ENCODE data around the gene PPP1R1A.
A peak's percentile ranks its signal among the peaks of the same experiment; 100 is the strongest.

Gene PPP1R1A

DNA sequence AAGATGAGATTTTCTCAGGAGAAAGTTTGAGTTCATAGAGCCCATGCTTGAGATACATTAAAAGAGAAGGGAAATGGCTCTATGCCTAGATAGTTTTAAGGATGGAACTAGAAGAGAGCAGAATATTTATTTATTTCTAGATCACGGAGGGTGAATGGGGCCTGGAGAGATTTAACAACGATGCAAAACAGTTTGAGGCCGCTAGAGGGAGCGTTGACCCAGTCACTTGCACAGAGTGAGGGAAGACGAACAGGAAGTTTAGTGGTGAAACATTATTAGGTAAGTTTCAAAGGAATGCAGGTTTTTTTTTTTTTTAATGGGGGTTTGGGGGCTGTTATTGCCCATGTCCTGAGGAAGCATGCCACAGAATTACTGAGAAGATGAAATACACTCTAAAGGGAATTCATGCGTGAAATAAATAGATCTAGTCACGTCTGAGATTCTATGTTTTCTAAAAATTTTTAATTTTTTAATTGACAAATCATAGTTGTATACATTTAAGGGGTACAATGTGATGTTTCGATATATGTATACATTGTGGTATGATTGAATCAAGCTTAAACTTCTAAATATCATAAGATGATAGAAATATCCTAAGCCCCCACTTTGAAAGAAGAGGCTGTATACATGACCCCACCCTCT is 14.8 kb upstream of the PPP1R1A start:
- peak; percentile 41 for DNase-seq

- no peak for DNase-seq
These were observed 14.2 kb upstream of the PPP1R1A start for GRCh38 chr12:54602661-54603060.

DNA sequence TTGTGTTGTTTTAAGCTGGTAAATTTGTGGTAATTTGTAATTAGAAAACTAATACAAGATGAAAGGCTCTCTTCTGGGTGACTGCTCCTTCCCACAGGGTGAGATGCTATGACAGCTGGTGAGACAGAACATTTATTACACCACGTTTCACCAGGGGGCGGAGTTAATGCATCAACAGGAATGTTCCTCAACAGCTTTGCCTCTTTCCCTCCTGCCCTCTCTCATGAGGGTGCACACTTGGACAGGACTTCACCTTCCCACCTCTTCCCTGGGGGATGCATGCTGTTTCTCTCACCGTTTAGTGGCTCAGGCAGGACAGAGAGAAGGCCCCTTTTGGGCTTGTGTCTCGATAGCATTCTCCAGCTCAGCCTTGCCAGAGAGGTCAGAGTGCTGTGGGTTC is 13.4 kb upstream of the PPP1R1A start:
- DNase-seq = no peak

DNA sequence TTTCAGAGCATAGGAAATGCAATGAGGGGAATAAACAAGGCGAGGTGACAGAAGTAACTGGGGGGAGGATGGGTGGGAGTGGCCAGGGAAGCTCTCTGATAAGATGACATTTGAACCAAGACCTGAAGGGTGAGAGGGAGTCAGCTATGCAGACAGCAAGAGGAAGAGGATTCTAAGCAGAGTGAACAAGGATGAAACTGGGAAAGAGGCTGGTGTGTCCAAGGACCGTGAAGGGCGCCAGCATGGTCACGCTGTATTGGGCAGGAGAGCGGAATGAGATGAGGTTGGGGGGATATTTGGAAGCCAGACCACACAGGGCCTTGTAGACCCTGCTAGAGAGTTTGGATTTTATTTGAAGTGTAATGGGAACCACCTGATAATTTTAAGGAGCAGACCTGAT is 10.5 kb upstream of the PPP1R1A start:
- DNase-seq = no peak

GRCh38 chr12:54596526-54596946 is 8.1 kb upstream of the PPP1R1A start:
- DNase-seq = peak; percentile 23

DNA sequence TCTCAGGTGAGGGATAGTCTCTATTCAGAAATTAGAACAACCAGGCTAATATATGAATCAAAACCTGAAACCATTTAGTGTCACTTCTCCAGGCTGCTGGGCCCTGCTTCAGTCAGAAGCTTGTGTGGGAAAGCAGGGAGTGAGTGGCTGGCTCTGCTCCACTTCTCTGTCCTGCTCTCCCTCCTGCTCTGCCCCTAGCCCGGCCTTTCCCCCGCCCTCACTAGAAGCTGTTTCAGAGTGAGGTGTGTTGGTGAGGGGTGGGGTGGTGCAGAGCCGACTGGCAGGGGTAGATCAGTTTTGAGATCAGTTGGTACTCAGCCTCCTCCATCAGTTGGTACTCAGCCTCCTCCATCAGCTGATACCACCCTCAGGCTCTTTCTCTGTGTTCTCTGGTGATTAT is 7.0 kb upstream of the PPP1R1A start:
- no peak for DNase-seq

GRCh38 chr12:54593725-54594124 is 5.3 kb upstream of the PPP1R1A start:
- DNase-seq = no peak

- no peak for DNase-seq
These were observed 4.7 kb upstream of the PPP1R1A start for GRCh38 chr12:54593135-54593534.

DNA sequence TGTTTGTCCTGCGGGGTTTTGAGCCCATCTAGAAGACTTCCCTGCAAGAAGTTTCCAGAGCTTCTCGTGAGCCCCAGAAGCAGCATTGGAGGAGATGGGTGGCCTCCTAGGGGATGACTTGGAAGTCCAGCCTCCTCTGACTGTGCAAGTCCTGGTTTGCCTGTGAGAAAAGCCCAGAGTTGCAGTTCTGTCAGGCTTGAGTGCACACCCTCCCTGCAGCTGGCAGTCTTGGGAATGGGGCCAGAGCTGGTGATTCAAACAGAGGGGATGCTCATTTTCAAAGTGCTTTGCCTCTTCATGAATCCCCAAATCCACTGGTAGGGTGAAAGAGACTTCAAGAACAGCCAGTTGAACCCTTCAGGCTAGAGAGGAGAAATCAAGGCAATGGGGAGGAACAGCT is 3.9 kb upstream of the PPP1R1A start:
- no peak for DNase-seq

GRCh38 chr12:54590978-54591591 is 2.6 kb upstream of the PPP1R1A start:
- DNase-seq = no peak

DNA sequence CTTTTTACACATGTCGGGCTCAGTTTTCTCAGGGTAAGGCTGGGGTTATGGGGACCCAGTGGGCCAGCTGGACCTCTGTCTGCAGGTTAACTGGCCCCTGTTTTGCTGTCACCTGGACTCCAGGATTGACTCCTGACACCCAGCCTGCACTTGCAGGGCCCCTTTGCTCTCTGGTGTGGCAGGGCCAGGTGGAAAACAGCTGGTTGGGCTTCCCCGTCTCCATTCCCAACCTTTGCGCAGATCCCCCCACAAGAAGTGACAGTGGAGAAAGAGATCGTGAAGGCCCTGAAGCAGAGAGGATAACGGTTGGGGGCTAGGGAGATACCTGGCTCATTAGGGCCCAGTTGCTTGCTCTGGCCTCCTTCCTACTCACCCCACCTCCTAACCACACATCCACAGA is 1.5 kb upstream of the PPP1R1A start:
- no peak for DNase-seq

DNA sequence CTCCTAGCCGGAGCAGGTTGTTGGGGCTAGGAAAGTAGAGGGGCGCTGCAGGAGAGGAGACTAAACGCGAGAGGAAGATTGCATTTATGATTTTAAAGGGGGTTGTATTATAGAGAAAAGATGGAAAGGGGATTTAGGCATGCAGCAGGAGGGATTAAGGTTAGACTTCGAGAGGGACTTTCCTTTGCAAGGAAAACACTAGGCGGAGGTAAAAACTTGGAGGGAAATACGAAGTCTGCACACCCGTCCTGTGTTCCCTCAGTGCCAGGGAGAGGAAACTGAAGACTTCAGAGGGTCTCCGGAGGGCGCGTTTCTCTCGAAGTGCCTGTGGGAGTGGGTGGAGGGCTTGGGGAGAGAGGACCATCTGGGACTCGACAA is 420 bp upstream of the PPP1R1A start:
- DNase-seq = no peak

DNA sequence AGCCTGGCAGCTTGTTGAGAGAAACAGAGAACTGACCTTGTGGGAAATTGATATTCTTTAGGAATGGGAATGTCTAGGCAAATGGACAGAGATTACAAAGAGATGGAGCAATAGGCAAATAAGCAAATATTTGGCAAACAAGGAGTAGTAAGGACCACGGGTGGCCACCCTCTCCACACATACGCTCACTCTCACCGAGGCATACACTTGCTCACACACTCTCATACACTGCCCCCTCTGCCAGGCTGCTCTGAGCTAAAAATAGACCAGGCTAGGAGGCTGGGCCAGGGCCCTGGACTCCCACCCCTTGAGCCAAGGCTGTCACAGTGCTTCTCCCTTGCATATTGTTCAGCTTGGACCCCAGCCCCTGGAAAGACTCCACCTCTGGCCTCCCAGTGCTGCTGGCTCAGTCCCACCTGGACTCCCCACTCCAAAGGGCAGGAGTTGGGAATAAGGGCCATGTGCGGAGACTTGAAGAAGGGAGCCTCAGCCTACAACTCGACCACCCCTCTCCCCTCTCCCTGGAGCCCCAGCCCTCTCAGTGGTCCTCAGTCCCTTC is 1.1 kb downstream of the PPP1R1A start:
- no peak for DNase-seq

DNA sequence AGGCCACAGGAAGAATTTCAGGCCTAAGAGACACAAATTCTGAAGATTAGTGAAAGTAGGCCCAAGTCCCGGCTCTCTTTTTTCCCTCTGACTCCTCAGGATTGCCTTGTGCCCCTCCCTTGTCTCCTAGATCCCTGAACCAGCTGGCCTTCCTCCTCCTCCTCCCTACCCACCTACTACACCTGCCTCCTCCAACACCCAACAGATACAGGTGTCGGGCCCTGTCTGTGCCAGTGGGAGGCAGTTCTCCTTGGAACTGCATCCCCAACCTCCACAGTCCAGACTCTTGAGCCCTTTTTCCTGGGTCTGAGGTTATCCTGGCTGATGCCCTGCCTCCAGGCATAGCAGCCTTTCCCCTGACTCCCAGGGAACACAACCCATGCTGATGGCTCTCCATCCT is 1.8 kb downstream of the PPP1R1A start:
- no peak for DNase-seq

- no peak for DNase-seq
These were observed 3.2 kb downstream of the PPP1R1A start for GRCh38 chr12:54585243-54585642.

GRCh38 chr12:54584128-54584527 is 4.3 kb downstream of the PPP1R1A start:
- DNase-seq = no peak

DNA sequence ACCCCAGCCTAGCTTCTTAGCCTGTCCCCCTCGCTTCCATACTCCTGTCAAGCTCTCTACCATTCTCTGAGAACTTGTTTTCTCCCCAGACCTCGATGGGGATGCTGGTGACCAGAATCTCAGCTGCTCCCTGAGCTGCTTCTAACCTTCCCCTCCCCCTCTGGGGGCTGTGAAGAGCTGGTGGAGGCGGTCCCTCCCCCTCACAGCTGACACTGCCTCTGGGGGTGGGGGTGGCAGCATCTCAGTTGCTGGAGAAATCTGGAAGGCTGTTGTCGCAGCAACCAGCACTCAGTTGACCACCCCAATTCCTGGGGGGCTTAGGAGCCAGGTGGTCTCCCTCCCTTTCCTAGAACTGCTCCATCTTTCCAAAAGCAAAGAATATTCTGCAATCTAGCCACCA is 4.7 kb downstream of the PPP1R1A start:
- DNase-seq = no peak

GRCh38 chr12:54581412-54581811 is 7.0 kb downstream of the PPP1R1A start:
- no peak for DNase-seq

DNA sequence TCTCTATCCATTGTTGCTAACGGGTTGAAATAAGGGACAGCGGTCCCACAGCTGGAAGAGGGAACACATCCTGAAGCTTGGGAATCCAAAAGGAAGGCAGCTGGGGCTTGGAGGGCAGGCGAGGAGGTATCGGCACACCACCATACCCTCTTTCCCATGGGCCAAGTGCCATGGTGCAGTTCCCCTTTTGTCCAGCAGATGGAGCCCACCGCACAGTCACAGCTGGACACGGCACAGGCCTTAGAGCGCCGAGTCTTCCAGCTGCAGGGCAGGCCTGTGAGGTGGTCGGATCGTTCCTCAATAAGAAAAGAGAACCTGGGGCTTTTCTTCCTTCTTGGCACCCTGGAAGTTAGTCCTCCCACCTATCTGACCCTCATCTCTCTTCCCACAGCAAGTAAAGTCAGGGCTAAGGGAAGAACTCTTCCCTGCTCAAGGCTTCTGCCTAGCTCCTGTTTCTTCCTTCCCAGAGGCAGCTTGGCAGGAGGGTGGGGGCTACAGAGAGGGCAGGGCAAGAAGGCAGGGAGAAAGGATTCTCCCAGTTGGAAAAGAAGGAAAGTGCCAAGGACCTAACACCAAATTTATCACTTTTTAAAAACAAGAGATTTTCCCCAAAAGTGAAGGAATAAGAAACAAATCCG is 8.6 kb downstream of the PPP1R1A start:
- DNase-seq = peak; percentile 69

GRCh38 chr12:54579258-54579657 is 9.2 kb downstream of the PPP1R1A start:
- no peak for DNase-seq

DNA sequence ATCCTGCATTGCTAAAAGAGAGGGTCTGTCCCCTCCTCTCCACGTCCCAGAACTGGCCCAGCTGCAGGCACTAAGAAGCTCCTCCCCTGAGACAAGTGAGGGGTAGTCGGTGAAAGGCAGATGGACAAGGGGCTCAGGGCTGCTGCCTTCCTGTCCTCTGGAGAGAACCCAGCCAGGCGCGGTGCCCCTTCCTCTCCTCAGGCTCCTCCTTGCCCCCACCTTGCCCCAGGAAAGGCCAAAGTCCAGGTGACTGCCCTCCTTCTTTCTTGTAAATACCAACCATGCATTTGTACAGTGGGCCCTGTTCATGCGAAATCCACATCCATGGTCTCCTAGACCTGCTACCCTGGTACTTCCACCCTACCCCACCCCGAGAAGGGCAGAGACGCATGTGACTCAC is 9.7 kb downstream of the PPP1R1A start:
- no peak for DNase-seq

- no peak for DNase-seq
These were observed 15.6 kb downstream of the PPP1R1A start for GRCh38 chr12:54572881-54573280.

GRCh38 chr12:54571193-54572188 is 17.0 kb downstream of the PPP1R1A start:
- no peak for DNase-seq

All from effector CD8-positive, alpha-beta T cell (primary cell).